HUES6 (cell line): ENCODE results near the gene EPN2.
A peak's percentile ranks its signal among the peaks of the same experiment; 100 is the strongest.

ENCODE experiments used
- H3K27ac ChIP-seq: 2 replicates; pipeline ENCODE4 v1.7.0; 2013; ENCODE audit warnings: low read depth, mild to moderate bottlenecking, low read length, inconsistent platforms
- H3K27me3 ChIP-seq: 2 replicates; pipeline ENCODE4 v1.6.1; 2013; ENCODE audit warnings: low read length; ENCODE audit not compliant: control insufficient read depth, insufficient read depth
- H3K36me3 ChIP-seq: 2 replicates; pipeline ENCODE4 v1.6.1; 2013; ENCODE audit warnings: low read length; ENCODE audit not compliant: control insufficient read depth, insufficient read depth
- H3K4me1 ChIP-seq: 2 replicates; pipeline ENCODE4 v1.6.1; 2013; ENCODE audit warnings: low read length; ENCODE audit not compliant: control insufficient read depth, insufficient read depth
- H3K4me3 ChIP-seq: 2 replicates; pipeline ENCODE4 v1.5.1; 2013; ENCODE audit warnings: low read depth, low read length
- H3K9ac ChIP-seq: one replicate; pipeline ENCODE4 v1.6.1; 2013; ENCODE audit warnings: mild to moderate bottlenecking, low read length
- H3K9me3 ChIP-seq: 2 replicates; pipeline ENCODE4 v1.6.1; 2013; ENCODE audit warnings: low read depth, low read length; ENCODE audit not compliant: control insufficient read depth, insufficient read depth

Gene EPN2

GRCh38 chr17:19284005-19284959 lies 47.1 kb downstream of the EPN2 start:
- no peak overlapping the region for H3K9ac ChIP-seq
- H3K9me3 ChIP-seq: no peaks in the 10 kb centered on the region
- H3K4me1 ChIP-seq: peaks cover 47% of the 10 kb centered on the region
- peaks cover 30% of the 10 kb centered on the region for H3K36me3 ChIP-seq
- H3K4me3 ChIP-seq: no peak overlapping the region
- H3K27me3 ChIP-seq: no peaks in the 10 kb centered on the region
- no peak overlapping the region for H3K27ac ChIP-seq

DNA sequence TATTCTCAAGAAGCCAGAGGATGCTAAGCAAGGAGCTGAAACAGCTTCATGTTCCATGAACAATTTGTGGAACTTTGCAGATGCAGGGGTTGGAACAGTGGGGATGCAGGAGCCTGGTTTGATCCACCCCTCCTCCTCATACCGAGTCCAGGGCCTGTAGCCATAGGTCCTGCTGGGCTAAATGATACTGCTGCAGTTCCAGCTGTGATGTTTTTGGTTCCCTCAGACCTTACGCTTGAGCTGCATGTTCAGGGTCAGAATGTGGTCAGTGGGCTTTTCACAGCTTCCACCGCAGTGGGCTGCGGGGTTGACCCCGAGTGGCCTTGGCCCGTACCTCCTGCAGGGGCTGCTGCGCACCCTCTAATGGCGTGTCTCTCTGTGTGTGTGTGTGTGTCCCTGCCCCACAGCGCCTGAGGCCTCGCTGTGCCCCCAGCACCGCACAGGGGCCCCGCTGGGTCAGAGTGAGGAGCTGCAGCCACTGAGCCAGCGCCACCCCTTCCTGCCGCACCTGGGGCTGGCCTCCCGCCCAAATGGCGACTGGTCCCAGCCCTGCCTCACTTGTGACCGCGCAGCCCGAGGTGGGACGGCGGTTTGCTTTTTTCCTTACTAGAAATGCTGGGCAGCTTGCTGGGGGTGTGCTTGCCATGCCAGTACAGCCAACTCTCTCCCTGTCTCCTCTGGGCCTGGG lies 48.2 kb downstream of the EPN2 start:
- H3K27me3 ChIP-seq: no peaks in the 10 kb centered on the region
- no peaks in the 10 kb centered on the region for H3K9me3 ChIP-seq
- H3K36me3 ChIP-seq: peaks cover 30% of the 10 kb centered on the region
- H3K4me1 ChIP-seq: peaks cover 53% of the 10 kb centered on the region
- H3K9ac ChIP-seq: no peak overlapping the region
- H3K4me3 ChIP-seq: no peak overlapping the region
- H3K27ac ChIP-seq: no peak overlapping the region

GRCh38 chr17:19286751-19287341 lies 49.7 kb downstream of the EPN2 start:
- Histone ChIP-seq H3K9ac (no peak overlapping the region), H3K4me3 (no peak overlapping the region), H3K27me3 (no peaks in the 10 kb centered on the region), H3K9me3 (no peaks in the 10 kb centered on the region), H3K27ac (no peak overlapping the region), H3K4me1 (peaks cover 42% of the 10 kb centered on the region), H3K36me3 (peaks cover 29% of the 10 kb centered on the region)

- Histone ChIP-seq H3K27me3 (no peaks in the 10 kb centered on the region), H3K4me1 (peaks cover 42% of the 10 kb centered on the region), H3K36me3 (peaks cover 27% of the 10 kb centered on the region), H3K9me3 (no peaks in the 10 kb centered on the region), H3K4me3 (no peak overlapping the region), H3K27ac (0 out of 2 replicates have a peak overlapping the region, but pooled peaks have one; percentile 20), H3K9ac (no peak overlapping the region)
Measured at GRCh38 chr17:19287651-19288050, 50.5 kb downstream of the EPN2 start.

- Histone ChIP-seq H3K4me3 (no peak overlapping the region), H3K27ac (peak overlapping the region; percentile 20; the same call in 1 of the 2 replicates), H3K27me3 (no peaks in the 10 kb centered on the region), H3K36me3 (peaks cover 19% of the 10 kb centered on the region), H3K9ac (peak overlapping the region; percentile 32), H3K9me3 (no peaks in the 10 kb centered on the region), H3K4me1 (peaks cover 42% of the 10 kb centered on the region)
Measured at GRCh38 chr17:19288453-19288852, 51.3 kb downstream of the EPN2 start.

- peak overlapping the region; percentile 30 for H3K9ac ChIP-seq
- no peaks in the 10 kb centered on the region for H3K27me3 ChIP-seq
- H3K9me3 ChIP-seq: no peaks in the 10 kb centered on the region
- peaks cover 39% of the 10 kb centered on the region for H3K4me1 ChIP-seq
- peaks cover 11% of the 10 kb centered on the region for H3K36me3 ChIP-seq
- no peak overlapping the region for H3K27ac ChIP-seq
- H3K4me3 ChIP-seq: no peak overlapping the region
Measured at GRCh38 chr17:19290066-19290705, 53.0 kb downstream of the EPN2 start.

GRCh38 chr17:19291646-19292376 lies 54.6 kb downstream of the EPN2 start:
- H3K36me3 ChIP-seq: peaks cover 11% of the 10 kb centered on the region
- no peak overlapping the region for H3K9ac ChIP-seq
- no peak overlapping the region for H3K27ac ChIP-seq
- no peaks in the 10 kb centered on the region for H3K27me3 ChIP-seq
- H3K4me3 ChIP-seq: no peak overlapping the region
- H3K4me1 ChIP-seq: peaks cover 23% of the 10 kb centered on the region
- H3K9me3 ChIP-seq: no peaks in the 10 kb centered on the region

DNA sequence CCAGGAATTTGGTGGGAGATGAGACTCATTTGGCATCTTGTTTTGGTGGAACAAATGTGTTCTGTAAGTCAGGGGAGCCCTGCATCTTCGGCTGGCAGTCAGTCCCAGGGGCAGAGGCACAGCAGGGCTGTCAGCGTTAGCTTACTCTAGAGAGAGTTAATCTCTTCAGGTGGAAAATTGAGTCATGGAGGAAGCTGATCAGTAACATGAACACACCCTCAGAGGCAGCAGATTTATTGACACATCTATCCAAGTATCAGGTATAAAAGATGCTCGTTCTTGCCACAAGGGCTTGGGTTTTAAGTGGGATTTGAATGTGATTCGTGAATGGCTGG lies 55.2 kb downstream of the EPN2 start:
- Histone ChIP-seq H3K9ac (no peak overlapping the region), H3K4me3 (no peak overlapping the region), H3K27me3 (no peaks in the 10 kb centered on the region), H3K27ac (no peak overlapping the region), H3K4me1 (peaks cover 18% of the 10 kb centered on the region), H3K9me3 (no peaks in the 10 kb centered on the region), H3K36me3 (peaks cover 10% of the 10 kb centered on the region)

GRCh38 chr17:19294443-19294842 lies 57.3 kb downstream of the EPN2 start:
- no peaks in the 10 kb centered on the region for H3K27me3 ChIP-seq
- H3K36me3 ChIP-seq: no peaks in the 10 kb centered on the region
- H3K27ac ChIP-seq: no peak overlapping the region
- no peaks in the 10 kb centered on the region for H3K9me3 ChIP-seq
- H3K4me1 ChIP-seq: peaks cover 7% of the 10 kb centered on the region; the same call in 1 of the 2 replicates
- H3K9ac ChIP-seq: no peak overlapping the region
- no peak overlapping the region for H3K4me3 ChIP-seq

GRCh38 chr17:19295473-19296135 lies 58.4 kb downstream of the EPN2 start:
- no peaks in the 10 kb centered on the region; the same call in 1 of the 2 replicates for H3K4me1 ChIP-seq
- no peak overlapping the region for H3K4me3 ChIP-seq
- no peak overlapping the region for H3K27ac ChIP-seq
- no peaks in the 10 kb centered on the region for H3K9me3 ChIP-seq
- no peaks in the 10 kb centered on the region for H3K36me3 ChIP-seq
- no peak overlapping the region for H3K9ac ChIP-seq
- no peaks in the 10 kb centered on the region for H3K27me3 ChIP-seq
